ENCODE results near the gene KCNK7.
A peak's percentile ranks its signal among the peaks of the same experiment; 100 is the strongest.

The KCNK7 gene

DNA sequence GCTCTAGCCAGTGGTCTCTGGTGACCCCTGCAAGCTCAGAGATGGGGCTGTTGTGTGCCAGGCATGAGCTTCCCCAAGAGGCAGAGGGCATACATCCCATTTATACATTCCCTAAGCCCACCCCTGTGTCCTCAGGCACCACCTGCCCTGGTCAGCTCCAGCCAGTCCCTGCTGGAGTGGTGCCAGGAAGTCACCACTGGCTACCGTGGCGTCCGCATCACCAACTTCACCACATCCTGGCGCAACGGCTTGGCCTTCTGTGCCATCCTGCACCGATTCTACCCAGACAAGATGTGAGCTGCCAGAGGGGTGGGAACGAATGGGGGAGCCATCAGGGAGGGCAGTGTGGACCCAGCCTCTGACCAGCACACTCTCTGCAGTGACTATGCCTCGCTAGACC, 11.5 kb downstream of the KCNK7 start:
- no peak for TF ChIP-seq Cebpa-rat (IDR thresholded peaks at IDR 0.05)
- Histone ChIP-seq H3K9ac (peak overlapping the region in 8 of 11 experiments; percentile 1 to 55 (median 16); a peak in 6 of 22 replicates), H4K20me1 (peaks cover 0 to 86% (median 14%) of the 10 kb centered on the region in 11 experiments; a peak in 12 of 22 replicates), H3K9me3 (replicated peaks in 1 of 11) (no peaks in the 10 kb centered on the region), H3K4me1 (peaks cover 35 to 91% (median 42%) of the 10 kb centered on the region in 10 experiments), H3K36me3 (peaks cover 73 to 81% (median 77%) of the 10 kb centered on the region in 11 experiments), H3K4me2 (no peak overlapping the region), H3K27ac (peak overlapping the region in 5 of 11 experiments; percentile 25 to 44 (median 40); a peak in 8 of 22 replicates), H3K4me3 (no peak overlapping the region), H3K27me3 (no peaks in the 10 kb centered on the region)

- Histone ChIP-seq H3K36me3 (peaks cover 74 to 86% (median 81%) of the 10 kb centered on the region in 11 experiments), H3K4me3 (no peak overlapping the region), H3K4me2 (no peak overlapping the region), H3K27ac (peak overlapping the region in 8 of 11 experiments; percentile 9 to 44 (median 32); a peak in 10 of 22 replicates), H3K9ac (peak overlapping the region; percentile 2 to 55 (median 30); a peak in 12 of 22 replicates), H3K9me3 (replicated peaks in 1 of 11) (no peaks in the 10 kb centered on the region), H3K4me1 (peaks cover 34 to 91% (median 42%) of the 10 kb centered on the region in 10 experiments), H4K20me1 (peaks cover 0 to 86% (median 13%) of the 10 kb centered on the region in 11 experiments; a peak in 11 of 22 replicates), H3K27me3 (no peaks in the 10 kb centered on the region)
- no peak for TF ChIP-seq Cebpa-rat (IDR thresholded peaks at IDR 0.05)
Measured at GRCh38 chr11:65583589-65583988, 12.0 kb downstream of the KCNK7 start.

GRCh38 chr11:65581928-65582327, 13.7 kb downstream of the KCNK7 start:
- Histone ChIP-seq H4K20me1 (peaks cover 7 to 98% (median 26%) of the 10 kb centered on the region in 11 experiments; a peak in 17 of 22 replicates), H3K9me3 (replicated peaks in 1 of 11) (no peaks in the 10 kb centered on the region), H3K36me3 (peaks cover 74 to 90% (median 87%) of the 10 kb centered on the region in 11 experiments), H3K4me3 (no peak overlapping the region), H3K4me1 (peaks cover 34 to 85% (median 42%) of the 10 kb centered on the region in 10 experiments), H3K27me3 (no peaks in the 10 kb centered on the region), H3K27ac (peak overlapping the region in 7 of 11 experiments; percentile 13 to 44 (median 17); a peak in 9 of 22 replicates), H3K4me2 (no peak overlapping the region; a peak in 1 of 22 replicates), H3K9ac (peak overlapping the region in 9 of 11 experiments; percentile 30 to 60 (median 44); a peak in 14 of 22 replicates)
- TF ChIP-seq Cebpa-rat (IDR thresholded peaks at IDR 0.05), result no peak

DNA sequence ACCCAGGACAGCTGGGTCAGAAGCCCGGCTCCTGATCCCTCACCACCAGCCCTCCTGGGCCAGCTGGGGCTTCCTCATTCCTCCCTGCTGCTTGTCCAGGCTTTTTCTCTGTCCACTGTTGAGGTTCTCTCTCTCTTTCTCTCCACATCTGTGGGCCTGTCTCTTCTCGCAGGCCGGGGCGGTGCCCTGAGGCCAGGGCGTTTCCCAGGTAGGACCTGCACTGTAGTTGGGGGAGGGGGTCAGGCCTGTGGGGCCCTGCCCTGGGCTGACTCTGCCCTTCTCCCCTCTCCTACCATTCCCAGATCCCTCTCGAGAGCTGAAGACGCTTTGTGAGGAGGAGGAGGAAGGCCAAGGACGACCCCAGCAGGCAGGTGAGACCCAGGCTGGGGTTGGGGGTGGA, 14.8 kb downstream of the KCNK7 start:
- Histone ChIP-seq H3K4me2 (no peak overlapping the region), H3K4me3 (no peak overlapping the region), H3K4me1 (peaks cover 30 to 74% (median 38%) of the 10 kb centered on the region in 10 experiments), H3K9ac (peak overlapping the region; percentile 6 to 60 (median 32); a peak in 14 of 22 replicates), H3K36me3 (peaks cover 66 to 80% (median 75%) of the 10 kb centered on the region in 11 experiments), H3K9me3 (replicated peaks in 1 of 11) (no peaks in the 10 kb centered on the region), H4K20me1 (peaks cover 7 to 90% (median 29%) of the 10 kb centered on the region in 11 experiments; a peak in 17 of 22 replicates), H3K27ac (peak overlapping the region in 8 of 11 experiments; percentile 11 to 41 (median 28); a peak in 11 of 22 replicates), H3K27me3 (no peaks in the 10 kb centered on the region)
- TF ChIP-seq Cebpa-rat (IDR thresholded peaks at IDR 0.05), result no peak

- no peak for TF ChIP-seq Cebpa-rat (IDR thresholded peaks at IDR 0.05)
- Histone ChIP-seq H3K9me3 (replicated peaks in 1 of 11) (no peaks in the 10 kb centered on the region), H3K9ac (peak overlapping the region in 9 of 11 experiments; percentile 6 to 60 (median 32); a peak in 14 of 22 replicates), H3K36me3 (peaks cover 60 to 74% (median 69%) of the 10 kb centered on the region in 11 experiments), H3K4me2 (no peak overlapping the region), H3K27me3 (no peaks in the 10 kb centered on the region), H4K20me1 (peaks cover 7 to 84% (median 31%) of the 10 kb centered on the region in 11 experiments; a peak in 17 of 22 replicates), H3K4me1 (peaks cover 32 to 71% (median 38%) of the 10 kb centered on the region in 10 experiments), H3K4me3 (no peak overlapping the region), H3K27ac (peak overlapping the region in 5 of 11 experiments; percentile 13 to 41 (median 38); a peak in 7 of 22 replicates)
Measured at GRCh38 chr11:65580031-65580692, 15.4 kb downstream of the KCNK7 start.

GRCh38 chr11:65579291-65579690, 16.3 kb downstream of the KCNK7 start:
- Histone ChIP-seq H3K27me3 (no peaks in the 10 kb centered on the region), H3K9ac (peak overlapping the region in 8 of 11 experiments; percentile 13 to 95 (median 91); a peak in 10 of 22 replicates), H3K9me3 (replicated peaks in 1 of 11) (no peaks in the 10 kb centered on the region), H3K27ac (peak overlapping the region in 2 of 11 experiments; percentile 88 to 91; a peak in 4 of 22 replicates), H3K36me3 (peaks cover 52 to 65% (median 61%) of the 10 kb centered on the region in 11 experiments), H3K4me1 (peaks cover 39 to 72% (median 44%) of the 10 kb centered on the region in 10 experiments), H4K20me1 (peaks cover 7 to 76% (median 37%) of the 10 kb centered on the region in 11 experiments; a peak in 17 of 22 replicates), H3K4me2 (peak overlapping the region in 4 of 11 experiments; percentile 97 to 99 (median 98); a peak in 5 of 22 replicates), H3K4me3 (no peak overlapping the region)
- TF ChIP-seq Cebpa-rat (IDR thresholded peaks at IDR 0.05), result no peak

- H3K27ac ChIP-seq, result peak overlapping the region in 10 of 11 experiments; percentile 74 to 92 (median 87); a peak in 19 of 22 replicates
- no peak for TF ChIP-seq Cebpa-rat (IDR thresholded peaks at IDR 0.05)
- peaks cover 45 to 59% (median 56%) of the 10 kb centered on the region in 11 experiments for H3K36me3 ChIP-seq
- H3K27me3 ChIP-seq, result no peaks in the 10 kb centered on the region
- H3K4me2 ChIP-seq, result peak overlapping the region; percentile 93 to 100 (median 99); a peak in 20 of 22 replicates
- H4K20me1 ChIP-seq, result peaks cover 10 to 73% (median 41%) of the 10 kb centered on the region in 11 experiments; a peak in 21 of 22 replicates
- H3K4me1 ChIP-seq, result peaks cover 42 to 70% (median 47%) of the 10 kb centered on the region in 10 experiments
- H3K9ac ChIP-seq, result peak overlapping the region; percentile 83 to 95 (median 90); a peak in 20 of 22 replicates
- H3K4me3 ChIP-seq, result peak overlapping the region in 2 of 10 experiments; percentile 93; a peak in 3 of 20 replicates
- H3K9me3 ChIP-seq (replicated peaks in 1 of 11), result no peaks in the 10 kb centered on the region
Measured at GRCh38 chr11:65578667-65579066, 16.9 kb downstream of the KCNK7 start.

DNA sequence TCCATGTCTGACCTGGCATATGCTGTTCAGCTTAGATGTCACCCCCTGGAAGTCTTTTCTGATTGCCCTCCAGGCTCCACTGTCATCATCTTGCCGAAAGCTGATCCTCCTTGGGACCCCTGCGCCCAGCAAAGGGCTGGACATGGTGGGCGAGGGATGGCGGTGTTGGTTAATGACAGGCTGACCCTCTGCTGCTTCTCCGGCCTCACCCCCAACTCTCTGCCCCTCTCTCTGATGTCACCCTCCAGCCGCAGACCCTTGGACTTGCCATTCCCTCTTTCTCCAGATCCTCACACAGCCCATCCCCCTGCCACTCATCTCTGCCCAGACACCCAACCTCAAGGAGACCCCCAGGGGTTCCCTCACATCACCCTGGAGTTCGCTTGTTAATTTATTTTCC, 17.5 kb downstream of the KCNK7 start:
- Histone ChIP-seq H3K4me3 (peak overlapping the region in 9 of 10 experiments; percentile 75 to 97 (median 92); a peak in 17 of 20 replicates), H3K4me1 (peaks cover 47 to 71% (median 52%) of the 10 kb centered on the region in 10 experiments), H3K36me3 (peaks cover 40 to 57% (median 52%) of the 10 kb centered on the region in 11 experiments), H3K9me3 (replicated peaks in 1 of 11) (no peaks in the 10 kb centered on the region), H3K4me2 (peak overlapping the region; percentile 93 to 100 (median 99)), H4K20me1 (peaks cover 15 to 73% (median 46%) of the 10 kb centered on the region in 11 experiments; a peak in 21 of 22 replicates), H3K27ac (peak overlapping the region; percentile 33 to 92 (median 87); a peak in 21 of 22 replicates), H3K9ac (peak overlapping the region; percentile 83 to 95 (median 90)), H3K27me3 (no peaks in the 10 kb centered on the region)
- no peak for TF ChIP-seq Cebpa-rat (IDR thresholded peaks at IDR 0.05)
